ENCODE data around the gene WDFY1.

WDFY1 gene

GRCh38 chr2:223856584-223856983 is 88.6 kb downstream of the WDFY1 start:
- DNase-seq (ENCODE audit: low read depth in 2 of 2) = no peak

GRCh38 chr2:223856021-223856420 is 89.1 kb downstream of the WDFY1 start:
- DNase-seq (ENCODE audit: low read depth in 2 of 2) = no peak

GRCh38 chr2:223855426-223855825 is 89.7 kb downstream of the WDFY1 start:
- DNase-seq (ENCODE audit: low read depth in 2 of 2) = no peak

- no peak for DNase-seq (ENCODE audit: low read depth in 2 of 2)
These were observed 90.4 kb downstream of the WDFY1 start for GRCh38 chr2:223854741-223855140.

- DNase-seq (ENCODE audit: low read depth in 2 of 2) = no peak
These were observed 91.7 kb downstream of the WDFY1 start for GRCh38 chr2:223853425-223853837.

- DNase-seq (ENCODE audit: low read depth in 2 of 2) = no peak
These were observed 92.8 kb downstream of the WDFY1 start for GRCh38 chr2:223852281-223852795.

- no peak for DNase-seq (ENCODE audit: low read depth in 2 of 2)
These were observed 97.7 kb downstream of the WDFY1 start for GRCh38 chr2:223847410-223847809.

- no peak for DNase-seq (ENCODE audit: low read depth in 2 of 2)
These were observed 98.6 kb downstream of the WDFY1 start for GRCh38 chr2:223846515-223846914.

GRCh38 chr2:223841436-223842190 is 103.5 kb downstream of the WDFY1 start:
- no peak for DNase-seq (ENCODE audit: low read depth in 2 of 2)

GRCh38 chr2:223837287-223838061 is 107.7 kb downstream of the WDFY1 start, which contains the start of gene AP1S3:
AP1S3 (minus strand) TSS chr2:223837582; CDS start chr2:223837450, 132 bp downstream.
- DNase-seq (ENCODE audit: low read depth in 2 of 2) = peak; percentile 47 to 51

- DNase-seq (ENCODE audit: low read depth in 2 of 2) = no peak
These were observed 109.2 kb downstream of the WDFY1 start for GRCh38 chr2:223835701-223836532.

- DNase-seq (ENCODE audit: low read depth in 2 of 2) = no peak
These were observed 110.7 kb downstream of the WDFY1 start for GRCh38 chr2:223834431-223834830.

GRCh38 chr2:223832241-223832903 is 112.8 kb downstream of the WDFY1 start:
- DNase-seq (ENCODE audit: low read depth in 2 of 2) = no peak

GRCh38 chr2:223829128-223829527 is 116.0 kb downstream of the WDFY1 start:
- DNase-seq (ENCODE audit: low read depth in 2 of 2) = no peak

GRCh38 chr2:223828314-223828713 is 116.8 kb downstream of the WDFY1 start:
- DNase-seq (ENCODE audit: low read depth in 2 of 2) = no peak

- no peak for DNase-seq (ENCODE audit: low read depth in 2 of 2)
These were observed 118.1 kb downstream of the WDFY1 start for GRCh38 chr2:223826995-223827394.
